GM12801 (cell line): ENCODE data around the gene CNFN.

Source experiments
- TF ChIP-seq, protein P1 (sequence below): IDR thresholded peaks from one replicate; pipeline ENCODE4 v1.5.1; 2011; ENCODE audit warnings: control low read depth; ENCODE audit not compliant: insufficient read length; ENCODE audit errors: extremely low read depth

CNFN gene

DNA sequence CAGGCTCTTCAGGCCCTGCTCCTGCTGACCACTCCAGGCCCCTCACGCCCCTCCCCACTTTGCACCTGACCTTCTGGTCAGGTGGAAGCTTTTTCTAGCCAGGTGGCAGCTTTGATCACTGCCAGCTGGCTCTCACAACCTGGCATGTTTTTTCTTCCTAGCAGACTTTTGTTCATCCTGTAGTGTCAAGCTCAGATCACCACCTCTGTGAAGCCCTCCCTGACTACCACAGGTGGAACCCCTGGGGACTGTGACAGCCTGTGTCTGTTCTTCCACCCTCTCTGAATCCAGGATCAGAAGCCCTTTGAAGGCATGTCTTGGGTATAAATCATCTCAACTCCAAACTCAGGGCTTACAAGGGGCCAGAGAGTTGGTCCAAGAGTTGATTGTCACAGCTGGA lies 10.3 kb upstream of the CNFN start:
- TF ChIP-seq, protein P1, sequence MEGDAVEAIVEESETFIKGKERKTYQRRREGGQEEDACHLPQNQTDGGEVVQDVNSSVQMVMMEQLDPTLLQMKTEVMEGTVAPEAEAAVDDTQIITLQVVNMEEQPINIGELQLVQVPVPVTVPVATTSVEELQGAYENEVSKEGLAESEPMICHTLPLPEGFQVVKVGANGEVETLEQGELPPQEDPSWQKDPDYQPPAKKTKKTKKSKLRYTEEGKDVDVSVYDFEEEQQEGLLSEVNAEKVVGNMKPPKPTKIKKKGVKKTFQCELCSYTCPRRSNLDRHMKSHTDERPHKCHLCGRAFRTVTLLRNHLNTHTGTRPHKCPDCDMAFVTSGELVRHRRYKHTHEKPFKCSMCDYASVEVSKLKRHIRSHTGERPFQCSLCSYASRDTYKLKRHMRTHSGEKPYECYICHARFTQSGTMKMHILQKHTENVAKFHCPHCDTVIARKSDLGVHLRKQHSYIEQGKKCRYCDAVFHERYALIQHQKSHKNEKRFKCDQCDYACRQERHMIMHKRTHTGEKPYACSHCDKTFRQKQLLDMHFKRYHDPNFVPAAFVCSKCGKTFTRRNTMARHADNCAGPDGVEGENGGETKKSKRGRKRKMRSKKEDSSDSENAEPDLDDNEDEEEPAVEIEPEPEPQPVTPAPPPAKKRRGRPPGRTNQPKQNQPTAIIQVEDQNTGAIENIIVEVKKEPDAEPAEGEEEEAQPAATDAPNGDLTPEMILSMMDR, result no peak

DNA sequence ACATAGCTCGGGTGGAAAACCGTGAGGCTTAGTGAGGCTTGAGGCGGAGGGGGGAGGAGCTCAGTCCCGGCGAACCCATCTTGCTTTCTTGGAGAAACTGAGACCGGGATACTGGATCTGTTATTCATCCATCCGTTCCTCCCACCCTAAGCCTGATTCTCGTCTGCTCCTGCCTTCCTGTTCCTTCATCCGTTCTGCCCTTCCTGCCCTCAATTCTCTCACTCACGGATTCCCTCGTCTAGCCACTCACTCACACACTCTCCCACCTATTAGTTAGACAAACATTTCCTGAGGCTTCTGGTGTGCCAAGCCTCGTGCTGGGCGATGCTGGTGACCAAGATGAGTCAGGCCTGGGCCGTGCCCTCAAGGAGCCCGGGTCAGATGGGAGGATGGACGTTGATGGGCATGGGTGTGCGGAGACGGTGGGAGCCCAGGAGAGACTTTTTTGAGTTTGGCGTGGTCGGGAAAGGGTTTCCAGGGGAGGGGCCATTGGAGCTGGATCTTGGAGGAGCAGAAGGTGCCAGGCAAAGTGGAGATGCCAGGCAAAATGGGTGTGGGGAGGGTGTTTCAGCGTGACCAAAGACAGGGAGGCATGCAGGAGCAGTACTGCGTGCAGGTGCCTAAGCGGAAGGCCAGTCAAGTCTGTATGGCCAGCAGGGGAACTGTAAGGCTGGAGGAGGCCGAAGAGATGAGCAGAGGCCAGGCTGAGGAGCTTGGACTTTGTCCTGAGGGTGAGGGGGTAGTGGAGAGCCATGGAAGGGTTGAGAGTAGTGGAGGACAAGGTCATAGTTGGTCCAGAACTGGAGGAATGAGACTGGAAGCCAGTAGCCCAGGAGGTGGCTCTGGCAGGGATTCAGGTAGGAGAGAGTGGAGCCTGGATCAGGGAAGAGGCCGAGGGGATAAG lies 7.4 kb upstream of the CNFN start:
- TF ChIP-seq, protein P1, result no peak

DNA sequence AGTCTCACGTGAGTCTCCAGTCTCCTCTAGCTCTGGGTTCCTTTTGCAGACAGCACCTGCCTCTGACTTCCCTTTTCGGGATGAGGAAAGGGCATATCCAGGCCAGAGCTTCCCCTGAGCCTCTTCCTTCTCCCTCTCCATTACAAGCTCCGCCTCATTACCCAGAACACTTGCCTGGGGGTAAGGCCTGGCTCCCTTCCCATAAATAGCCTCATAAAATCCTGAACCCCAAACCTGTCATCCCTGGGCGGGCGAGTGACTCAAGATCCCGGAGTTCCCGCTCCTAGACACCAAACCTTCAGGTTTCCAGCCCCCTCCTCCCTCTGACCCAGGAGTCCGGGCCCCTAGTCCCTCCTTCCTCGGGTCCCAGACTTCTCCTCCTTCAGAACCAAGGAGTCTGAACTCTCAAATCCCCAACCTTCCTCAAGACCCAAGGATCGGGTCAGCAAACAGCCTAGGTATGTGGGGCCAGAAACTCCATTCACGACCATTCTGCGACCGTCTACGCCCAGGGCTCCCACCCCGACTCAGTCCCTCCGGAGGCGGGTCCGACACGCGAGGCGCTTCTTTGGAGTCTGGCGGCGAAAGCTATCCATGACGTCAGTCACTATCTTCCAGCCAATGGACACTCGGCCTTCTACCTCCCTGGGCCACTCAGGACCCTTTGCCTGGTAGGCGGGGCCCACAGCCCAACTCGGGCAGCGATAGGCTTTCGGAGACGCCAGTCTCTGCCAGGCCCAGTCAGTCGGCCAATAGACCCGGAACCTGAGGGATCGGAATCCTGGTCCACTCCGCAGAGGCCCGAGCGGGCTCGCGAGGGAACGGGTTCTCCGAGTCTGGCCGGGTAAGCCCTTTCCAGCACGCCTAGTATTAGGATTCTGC lies 6.5 kb upstream of the CNFN start:
- TF ChIP-seq, protein P1, result no peak

DNA sequence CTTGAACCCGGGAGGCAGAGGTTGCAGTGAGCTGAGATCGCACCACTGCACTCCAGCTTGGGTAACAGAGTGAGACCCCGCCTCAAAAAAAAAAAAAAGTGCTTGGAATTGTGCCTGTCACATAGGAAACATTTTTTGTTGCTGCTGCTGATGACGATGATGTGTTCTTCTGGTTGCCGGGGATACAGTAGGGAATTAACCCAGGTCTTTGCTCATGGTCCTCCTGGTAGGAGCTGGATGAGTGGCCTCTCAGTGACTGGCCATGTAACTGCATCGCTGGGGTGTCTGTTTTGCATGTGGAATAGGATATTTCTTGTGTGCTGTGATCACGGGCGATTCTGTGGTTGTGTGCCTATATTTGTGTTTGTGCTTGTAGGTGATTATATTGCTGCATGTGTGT lies 4.7 kb upstream of the CNFN start:
- TF ChIP-seq, protein P1, result no peak

DNA sequence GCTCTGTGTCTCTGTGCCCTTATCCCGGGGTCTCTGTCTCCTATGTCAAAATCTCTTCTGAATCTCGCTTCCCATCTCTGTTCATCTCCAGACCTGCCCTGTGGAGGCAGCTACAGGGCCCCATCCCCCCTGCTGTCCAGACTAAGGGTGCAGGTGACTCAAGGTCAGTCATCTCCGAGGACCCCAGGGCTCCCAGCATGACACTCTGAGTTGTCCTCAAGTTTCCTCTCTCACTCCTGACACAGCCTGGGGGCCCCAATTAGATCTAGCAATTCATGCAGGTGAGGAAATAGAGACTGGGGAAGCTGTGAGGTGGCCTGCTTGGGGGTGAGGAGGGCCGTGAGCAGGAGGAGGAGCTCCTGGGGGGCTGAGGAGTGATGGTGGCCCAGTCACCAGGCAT lies 2.1 kb upstream of the CNFN start:
- TF ChIP-seq, protein P1, result no peak

DNA sequence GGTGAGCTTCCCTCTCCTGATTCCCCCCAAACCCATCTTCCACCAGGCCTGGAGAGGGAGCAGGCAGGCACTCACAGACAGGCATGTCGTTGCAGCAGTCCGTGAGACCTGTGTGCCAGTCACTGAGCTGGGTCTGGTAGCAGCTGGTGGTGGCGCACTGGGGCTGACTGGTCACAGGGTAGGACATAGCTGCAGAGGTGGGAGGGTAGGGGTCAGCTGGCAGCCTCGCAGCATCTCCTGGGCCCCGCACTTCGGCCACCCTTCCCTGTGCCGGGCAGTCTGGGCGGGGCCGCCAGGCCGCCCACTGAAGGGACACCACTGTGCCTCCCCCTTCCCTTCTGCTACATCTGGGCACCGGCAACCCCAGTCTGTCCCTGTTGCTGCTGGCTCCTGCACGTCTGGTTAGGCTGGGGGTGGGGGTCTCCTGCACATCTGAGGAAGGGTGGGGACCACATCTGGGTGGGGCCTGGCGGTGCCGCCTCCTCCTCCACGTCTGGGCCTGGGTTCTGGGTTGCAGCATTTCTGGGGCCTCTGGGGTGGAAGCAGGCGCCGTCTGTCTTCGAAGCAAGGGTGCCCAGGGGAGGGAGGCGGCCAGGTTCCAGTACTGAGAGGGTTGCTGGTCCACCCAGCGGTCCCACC lies 1.1 kb downstream of the CNFN start:
- TF ChIP-seq, protein P1, result no peak
